Natural killer cell (primary cell): Measurements from ENCODE around the gene TOR1A. TPM values are rescaled to one million over a fixed set of nuclear protein-coding genes. Genes with fewer than 3 reads are reported as not detected.

ENCODE experiments used
- ATAC-seq, 3 donors: fragments of 150-1000 bp in 2 of 3; fragments of 200-7000 bp in 1 of 3; cut with Tn5 transposase; 1 replicate in 1 of 3; 2 replicates in 2 of 3; pipeline ENCODE4 v1.10.0; 2021; ENCODE audit warnings: mild to moderate bottlenecking in 2 of 3, moderate library complexity in 2 of 3
- DNase-seq, 2 donors: peaks; one replicate each; pipeline versions ENCODE4 v3.0.0 to v3.0.0-alpha.2; 2013 to 2021; ENCODE audit warnings: mixed read lengths in 1 of 2
- H3K27ac ChIP-seq: one replicate; pipeline ENCODE4 v1.5.1; 2013; ENCODE audit warnings: mild to moderate bottlenecking, low read length
- H3K27me3 ChIP-seq: one replicate; pipeline ENCODE4 v1.6.1; 2013; ENCODE audit warnings: low read length; ENCODE audit not compliant: control insufficient read depth, insufficient read depth
- H3K36me3 ChIP-seq: one replicate; pipeline ENCODE4 v1.6.1; 2013; ENCODE audit warnings: low read length; ENCODE audit not compliant: control insufficient read depth, insufficient read depth
- H3K4me1 ChIP-seq: one replicate; pipeline ENCODE4 v1.6.1; 2013; ENCODE audit warnings: low read length; ENCODE audit not compliant: control insufficient read depth, insufficient read depth
- H3K4me3 ChIP-seq: one replicate; pipeline ENCODE4 v1.5.1; 2013; ENCODE audit warnings: low read length
- H3K9me3 ChIP-seq: one replicate; pipeline ENCODE4 v1.6.1; 2013; ENCODE audit warnings: low read length; ENCODE audit not compliant: control insufficient read depth, insufficient read depth
- H3K27ac Mint-ChIP-seq, 2 donors: one replicate each; pipeline ENCODE4 v1.8.0; 2022; ENCODE audit warnings: mild to moderate bottlenecking in 2 of 2, mixed read lengths in 2 of 2, moderate library complexity in 1 of 2
- H3K27me3 Mint-ChIP-seq, 2 donors: one replicate each; pipeline ENCODE4 v1.8.0; 2022; ENCODE audit warnings: low read depth in 2 of 2, mixed read lengths in 2 of 2
- H3K36me3 Mint-ChIP-seq: one replicate; pipeline ENCODE4 v1.8.0; 2022; ENCODE audit warnings: mixed read lengths
- H3K4me1 Mint-ChIP-seq, 2 donors: one replicate each; pipeline ENCODE4 v1.8.0; 2022; ENCODE audit warnings: mixed read lengths in 2 of 2
- H3K4me3 Mint-ChIP-seq: one replicate; pipeline ENCODE4 v1.8.0; 2022; ENCODE audit warnings: mild to moderate bottlenecking, moderate library complexity, mixed read lengths
- H3K9me3 Mint-ChIP-seq, 2 donors: one replicate each; pipeline ENCODE4 v1.8.0; 2022; ENCODE audit warnings: mixed read lengths in 2 of 2
- CTCF ChIP-seq: fragments of 200-600 bp; IDR thresholded peaks from one replicate; pipeline ENCODE4 v1.8.0; 2022; ENCODE audit warnings: antibody characterized with exemption
- WGBS: methylation state at CpG from one replicate; pipeline ENCODE4 v1.1.7; 2013; ENCODE audit warnings: missing lambda C conversion rate; ENCODE audit not compliant: insufficient coverage; 5-methylcytosine and 5-hydroxymethylcytosine counted together
- intact Hi-C: fragments of 100-400 bp; cut with micrococcal nuclease; formaldehyde crosslinking; loops from one replicate; pipeline ENCODE4 v1.14.2; 2022
- total RNA-seq, 4 donors: library from RNA; stranded (reverse); fragments of 120-200 nt in 1 of 4; gene quantifications; one replicate each; pipeline versions ENCODE4 v1.2.3 to v1.2.4, GENCODE V29; 2013 to 2022

TOR1A gene
- total RNA-seq, 3 donors from 2014 or later (not counting 1 experiment from before 2014, with no cell fraction given) = 26.1 to 36.4 (median 34.8) TPM

GRCh38 chr9:129836311-129837007 is 12.5 kb upstream of the TOR1A start:
- H3K4me3 Mint-ChIP-seq = peak overlapping the region; percentile 96
- no peaks in the 10 kb centered on the region for H3K36me3 Mint-ChIP-seq
- H3K27me3 Mint-ChIP-seq = no peaks in the 10 kb centered on the region
- no peak for ATAC-seq
- peaks cover 54 to 60% of the 10 kb centered on the region in 2 donors for H3K4me1 Mint-ChIP-seq
- H3K27ac Mint-ChIP-seq = peak overlapping the region; percentile 98
- H3K9me3 ChIP-seq = no peaks in the 10 kb centered on the region
- H3K27me3 ChIP-seq = no peaks in the 10 kb centered on the region
- H3K36me3 ChIP-seq = peaks cover 25% of the 10 kb centered on the region
- H3K4me3 ChIP-seq = peak overlapping the region; percentile 98
- intact Hi-C loops = no loop called here
- H3K4me1 ChIP-seq = peaks cover 44% of the 10 kb centered on the region
- H3K9me3 Mint-ChIP-seq = no peaks in the 10 kb centered on the region
- DNase-seq = peak in 1 of 2 donors; percentile 69
- TF ChIP-seq CTCF = no peak
- WGBS = 22% methylated on average over 16 of the region's 16 CpGs
- H3K27ac ChIP-seq = peak overlapping the region; percentile 81

- no peaks in the 10 kb centered on the region for H3K27me3 ChIP-seq
- peak overlapping the region; percentile 98 for H3K4me3 ChIP-seq
- Mint-ChIP-seq H3K36me3 (no peaks in the 10 kb centered on the region), H3K9me3 (no peaks in the 10 kb centered on the region), H3K27ac (peak overlapping the region; percentile 98), H3K4me3 (peak overlapping the region; percentile 96), H3K27me3 (no peaks in the 10 kb centered on the region), H3K4me1 (peaks cover 54 to 55% of the 10 kb centered on the region in 2 donors)
- H3K4me1 ChIP-seq = peaks cover 44% of the 10 kb centered on the region
- peak overlapping the region; percentile 81 for H3K27ac ChIP-seq
- WGBS = under 1% methylated on average over 17 of the region's 19 CpGs
- no peak for TF ChIP-seq CTCF
- ATAC-seq (no peak), DNase-seq (peak in 1 of 2 donors; percentile 46)
- H3K9me3 ChIP-seq = no peaks in the 10 kb centered on the region
- peaks cover 31% of the 10 kb centered on the region for H3K36me3 ChIP-seq
- intact Hi-C loops = loop anchor here (2.0 kb wide), 1 partner anchor 49 kb away; no protein-coding TSS in a partner anchor
Measured at GRCh38 chr9:129835860-129836223, 11.9 kb upstream of the TOR1A start.

GRCh38 chr9:129835128-129835859 is 11.4 kb upstream of the TOR1A start, which contains the start of the genes C9orf78 and USP20:
Gene C9orf78 (minus strand): TSS chr9:129835275. CDS start chr9:129835221, 54 bp downstream.
Gene USP20 (plus strand): TSS chr9:129835458. CDS start chr9:129852556, 17,098 bp downstream.
- Mint-ChIP-seq H3K4me3 (peak within 1 kb of the TSS; percentile 99), H3K27me3 (no peaks in the 10 kb centered on the region), H3K4me1 (peaks cover 54% of the 10 kb centered on the region in 2 donors), H3K27ac (peak within 1 kb of the TSS; percentile 98), H3K9me3 (no peaks in the 10 kb centered on the region), H3K36me3 (no peaks in the 10 kb centered on the region)
- under 1% methylated on average over 81 of the region's 81 CpGs for WGBS
- H3K4me3 ChIP-seq = peak within 1 kb of the TSS; percentile 98
- H3K4me1 ChIP-seq = peaks cover 44% of the 10 kb centered on the region
- peak within 1 kb of the TSS; percentile 89 for H3K27ac ChIP-seq
- no peak for TF ChIP-seq CTCF
- DNase-seq (peak; percentile 97 to 99), ATAC-seq (peak; percentile 96 to 100 (median 96))
- H3K36me3 ChIP-seq = peaks cover 34% of the 10 kb centered on the region
- intact Hi-C loops = loop anchor here (2.0 kb wide), 1 partner anchor 50 kb away; no protein-coding TSS in a partner anchor
- H3K27me3 ChIP-seq = no peaks in the 10 kb centered on the region
- H3K9me3 ChIP-seq = no peaks in the 10 kb centered on the region
